Renal cortex interstitium (tissue), 11 donors: ENCODE results near the gene NQO2. TPM values are rescaled to one million over a fixed set of nuclear protein-coding genes. Genes with fewer than 3 reads are reported as not detected.
A peak's percentile ranks its signal among the peaks of the same experiment; 100 is the strongest.
"Not testable (repeated sequence)": the region's sequence is repeated elsewhere in the genome, so short reads cannot be mapped to it uniquely, and the experiment has no call there.

Experiments
- DNase-seq, 11 donors: peaks; one replicate each; pipeline ENCODE4 v3.0.0-alpha.2; 2013; ENCODE audit warnings: low read depth in 9 of 11, low spot score in 4 of 11; ENCODE audit errors: extremely low read depth in 1 of 11
- polyA plus RNA-seq, 3 donors: library from polyadenylated mRNA; unstranded; fragments of 120-200 nt; gene quantifications; one replicate each; pipeline ENCODE4 v1.2.1, GENCODE V29; 2013; ENCODE audit not compliant: insufficient read length in 3 of 3

The NQO2 gene
- polyA plus RNA-seq, 3 donors = 67.4 to 93.6 (median 81.2) TPM

GRCh38 chr6:2964793-2965505 lies 34.7 kb upstream of the NQO2 start:
- DNase-seq = no peak

- DNase-seq = no peak
Measured at GRCh38 chr6:2966347-2966746, 33.3 kb upstream of the NQO2 start.

DNA sequence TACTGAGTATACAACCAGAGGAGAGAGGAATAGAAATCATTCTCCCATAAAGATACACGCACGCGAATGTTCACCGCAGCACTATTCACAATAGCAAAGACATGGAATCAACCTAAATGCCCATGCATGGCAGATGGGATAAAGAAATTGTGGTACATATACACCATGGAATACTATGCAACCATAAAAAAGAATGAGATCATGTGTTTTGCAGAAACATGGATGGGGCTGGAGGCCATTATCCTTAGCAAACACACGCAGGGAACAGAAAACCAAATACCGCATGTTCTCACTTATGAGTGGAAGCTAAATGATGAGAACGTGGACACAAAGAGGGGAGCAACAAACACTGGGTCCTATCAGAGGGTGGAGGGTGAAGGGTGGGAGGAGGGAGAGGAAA lies 31.8 kb upstream of the NQO2 start:
- no peak for DNase-seq

GRCh38 chr6:2968600-2969135 lies 31.0 kb upstream of the NQO2 start:
- no peak for DNase-seq

- no peak for DNase-seq
Measured at GRCh38 chr6:2969549-2969948, 30.1 kb upstream of the NQO2 start.

DNA sequence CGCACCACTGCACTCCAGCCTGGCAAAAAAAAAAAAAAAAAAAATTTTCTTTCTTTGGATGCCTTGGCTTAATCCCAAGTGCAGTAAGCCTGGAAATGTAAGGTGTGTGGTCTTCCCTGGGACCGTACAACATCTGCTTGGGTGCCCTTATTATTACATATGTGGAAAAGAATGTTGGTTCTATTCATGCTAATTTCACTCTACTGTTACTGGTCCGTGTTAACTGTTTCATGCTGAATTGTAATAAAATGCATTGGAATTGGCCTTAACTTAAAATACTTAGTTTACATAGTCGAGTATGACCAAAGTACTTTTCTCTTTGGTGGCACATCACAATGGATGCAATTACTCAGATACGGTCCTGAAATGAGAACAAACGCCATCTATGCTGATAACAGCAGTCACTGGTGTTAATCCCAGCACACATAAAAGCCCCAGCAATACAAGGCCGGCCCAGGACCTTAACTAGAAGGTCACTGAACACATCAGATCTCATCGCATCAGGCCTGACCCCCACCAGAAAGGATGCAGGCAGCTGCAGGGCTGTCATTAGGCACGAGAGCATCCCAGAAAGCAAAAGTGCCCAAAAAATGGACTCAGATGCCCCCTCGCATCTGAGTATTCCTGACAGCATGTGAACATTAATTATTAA lies 29.5 kb upstream of the NQO2 start:
- DNase-seq = no peak

- DNase-seq = peak in 1 of 11 donors; percentile 50
Measured at GRCh38 chr6:2970753-2971419, 28.8 kb upstream of the NQO2 start.

DNA sequence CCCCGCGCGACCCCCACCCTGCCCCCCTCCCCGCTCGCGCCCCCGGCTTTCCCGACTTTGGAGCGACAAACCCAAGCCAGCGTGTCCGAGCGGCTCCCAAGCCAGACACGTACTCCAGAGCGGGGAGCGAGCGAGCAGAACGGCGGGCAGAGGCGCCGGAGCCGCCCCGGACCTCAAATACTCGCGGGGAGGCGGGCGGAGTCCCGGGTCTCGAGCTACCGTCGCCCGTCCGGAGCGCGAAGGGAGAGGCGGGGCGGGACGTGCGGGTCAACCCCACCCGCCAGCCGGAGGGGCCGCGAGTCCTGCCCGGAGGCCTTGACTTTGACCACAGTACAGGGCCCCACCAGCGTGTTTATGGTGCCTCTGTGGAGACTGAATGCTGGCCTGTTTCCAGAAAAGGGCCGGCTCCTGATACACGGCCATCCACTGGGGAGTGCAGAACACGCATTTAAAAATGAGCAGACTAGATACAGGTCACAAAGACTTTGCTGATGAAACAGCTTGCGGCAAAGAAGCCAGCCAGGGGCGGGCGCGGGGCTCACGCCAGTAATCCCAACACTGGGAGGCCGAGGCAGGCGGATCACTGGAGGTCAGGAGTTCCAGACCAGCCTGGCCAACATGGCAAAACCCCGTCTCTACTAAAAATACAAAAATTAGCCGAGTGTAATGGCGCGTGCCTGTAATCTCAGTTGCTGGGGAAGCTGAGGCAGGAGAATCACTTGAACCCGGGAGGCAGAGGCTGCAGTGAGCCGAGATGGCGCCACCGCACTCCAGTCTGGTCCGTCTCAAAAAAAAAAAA lies 28.1 kb upstream of the NQO2 start, which contains the start of gene SERPINB6:
SERPINB6 (minus strand) TSS at position 148 of the 799 bp plus-strand sequence. CDS start 12,235 bp downstream, outside the sequence.
- peak in 3 of 11 donors; percentile 51 to 65 (median 52) for DNase-seq

DNA sequence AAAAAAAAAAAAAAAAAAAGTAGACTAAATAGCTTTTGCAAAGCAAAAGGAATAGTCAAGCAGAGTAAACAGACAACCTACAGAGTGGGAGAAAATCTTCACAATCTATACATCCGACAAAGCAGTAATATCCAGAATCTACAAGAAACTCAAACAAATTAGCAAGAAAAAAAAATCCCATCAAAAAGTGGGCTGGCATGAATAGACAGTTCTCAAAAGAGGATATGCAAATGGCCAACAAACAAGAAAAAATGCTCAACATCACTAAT lies 27.5 kb upstream of the NQO2 start:
- DNase-seq = not testable (repeated sequence)

DNA sequence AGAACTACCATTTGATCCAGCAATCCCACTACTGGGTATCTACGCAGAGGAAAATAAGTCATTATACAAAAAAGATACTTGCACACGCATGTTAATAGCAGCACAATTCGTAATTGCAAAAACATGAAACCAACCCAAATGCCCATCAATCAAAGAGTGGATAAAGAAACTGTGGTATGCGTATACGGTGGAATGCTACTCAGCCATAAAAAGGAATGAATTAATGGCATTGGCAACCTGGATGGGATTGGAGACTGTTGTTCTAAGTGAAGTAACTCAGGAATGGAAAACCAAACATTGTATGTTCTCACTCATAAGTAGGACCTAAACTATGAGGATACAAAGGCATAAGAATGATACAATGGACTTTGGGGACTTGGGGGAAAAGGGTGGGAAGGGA lies 27.0 kb upstream of the NQO2 start:
- not testable (repeated sequence) for DNase-seq

DNA sequence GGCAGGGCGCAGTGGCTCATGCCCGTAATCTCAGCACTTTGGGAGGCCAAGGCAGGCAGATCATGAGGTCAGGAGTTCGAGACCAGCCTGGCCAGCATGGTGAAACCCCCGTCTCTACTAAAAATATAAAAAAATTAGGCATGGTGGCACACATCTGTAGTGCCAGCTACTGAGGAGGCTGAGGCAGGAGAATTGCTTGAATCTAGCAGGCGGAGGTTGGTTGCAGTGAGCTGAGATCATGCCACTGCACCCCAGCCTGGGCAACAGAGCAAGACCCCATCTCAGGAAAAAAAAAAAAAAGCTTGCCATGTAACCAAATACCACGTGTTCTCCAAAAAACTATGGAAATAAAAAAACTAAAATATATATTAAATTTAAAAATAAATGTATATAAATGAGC lies 26.5 kb upstream of the NQO2 start:
- not testable (repeated sequence) for DNase-seq

DNA sequence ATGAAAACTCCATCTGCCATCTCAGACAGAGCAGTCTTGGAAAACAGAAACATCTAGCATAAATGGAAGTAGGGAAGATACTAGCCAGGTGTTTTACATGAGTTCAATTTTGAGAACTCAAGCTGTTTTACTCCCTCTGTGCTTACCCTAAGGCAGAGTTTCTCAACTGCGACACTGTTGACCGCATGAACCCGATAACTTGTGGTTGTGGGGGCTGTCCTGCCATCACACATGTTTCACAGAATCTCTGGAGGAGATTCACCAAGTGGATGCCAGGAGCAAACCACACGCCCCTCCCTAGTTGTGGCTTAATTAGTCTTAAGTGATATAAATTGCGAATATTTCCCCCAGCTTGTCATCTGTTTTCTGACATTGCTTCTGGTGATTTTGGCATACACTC lies 26.0 kb upstream of the NQO2 start:
- no peak for DNase-seq

DNA sequence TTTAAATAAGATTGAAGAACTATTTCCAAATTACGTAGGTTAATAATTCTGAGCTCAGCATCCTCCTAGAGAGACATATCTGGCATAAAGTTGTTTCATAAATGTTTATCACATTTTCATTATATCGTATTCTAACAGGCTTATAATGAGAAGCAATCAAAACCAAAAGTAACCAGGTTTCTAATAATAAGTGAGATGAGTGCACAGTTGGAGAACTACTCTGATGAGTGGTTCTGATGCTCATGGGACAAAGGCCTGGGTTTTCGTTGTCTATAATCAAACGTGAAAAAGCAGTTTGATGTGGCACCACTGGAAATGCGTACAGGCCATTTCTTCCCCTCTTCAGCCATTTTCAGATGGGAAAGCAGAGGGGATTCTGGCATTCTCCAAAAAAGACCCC lies 23.6 kb upstream of the NQO2 start:
- no peak for DNase-seq

DNA sequence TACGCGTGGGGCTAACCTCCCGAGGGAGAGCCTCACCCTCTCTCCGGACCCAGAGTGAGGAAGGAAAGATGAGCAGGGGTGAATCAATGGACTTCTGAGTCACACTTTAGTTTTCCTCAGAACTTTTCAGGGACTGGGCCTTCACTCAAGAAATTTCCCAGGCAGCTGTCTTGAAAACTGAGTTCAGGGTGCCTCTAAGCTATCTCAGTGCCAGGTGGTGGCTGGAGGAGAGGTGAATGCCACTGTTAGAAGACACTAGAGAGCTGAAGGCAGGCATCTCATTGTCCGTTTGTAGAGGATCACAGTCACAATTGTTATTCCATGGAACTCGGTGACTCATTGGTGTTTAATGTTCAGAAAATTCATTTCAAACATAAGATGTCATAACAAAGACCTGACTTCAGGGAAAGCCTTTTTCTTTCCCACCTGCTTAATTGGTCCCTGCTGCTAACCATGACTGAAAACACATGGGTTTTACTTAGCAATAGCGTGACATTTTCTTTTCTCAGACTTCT lies 23.1 kb upstream of the NQO2 start:
- no peak for DNase-seq

DNA sequence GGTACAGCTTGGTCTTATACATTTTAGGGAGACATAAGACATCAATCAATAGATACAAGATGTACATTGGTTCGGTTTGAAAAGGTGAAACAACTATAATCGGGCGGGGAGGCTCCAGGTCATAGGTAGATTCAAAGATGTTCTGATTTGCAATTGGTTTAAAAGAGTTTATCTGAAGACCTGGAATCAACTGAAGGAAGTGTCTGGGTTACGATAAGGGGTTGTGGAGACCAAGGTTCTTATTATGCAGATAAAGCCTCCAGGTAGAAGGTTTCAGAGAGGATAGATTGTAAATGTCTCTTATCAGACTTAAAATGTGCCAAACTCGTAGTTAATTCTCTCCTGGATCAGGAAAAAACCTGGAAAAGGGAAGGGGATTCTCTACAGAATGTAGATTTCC lies 22.4 kb upstream of the NQO2 start:
- DNase-seq = no peak

DNA sequence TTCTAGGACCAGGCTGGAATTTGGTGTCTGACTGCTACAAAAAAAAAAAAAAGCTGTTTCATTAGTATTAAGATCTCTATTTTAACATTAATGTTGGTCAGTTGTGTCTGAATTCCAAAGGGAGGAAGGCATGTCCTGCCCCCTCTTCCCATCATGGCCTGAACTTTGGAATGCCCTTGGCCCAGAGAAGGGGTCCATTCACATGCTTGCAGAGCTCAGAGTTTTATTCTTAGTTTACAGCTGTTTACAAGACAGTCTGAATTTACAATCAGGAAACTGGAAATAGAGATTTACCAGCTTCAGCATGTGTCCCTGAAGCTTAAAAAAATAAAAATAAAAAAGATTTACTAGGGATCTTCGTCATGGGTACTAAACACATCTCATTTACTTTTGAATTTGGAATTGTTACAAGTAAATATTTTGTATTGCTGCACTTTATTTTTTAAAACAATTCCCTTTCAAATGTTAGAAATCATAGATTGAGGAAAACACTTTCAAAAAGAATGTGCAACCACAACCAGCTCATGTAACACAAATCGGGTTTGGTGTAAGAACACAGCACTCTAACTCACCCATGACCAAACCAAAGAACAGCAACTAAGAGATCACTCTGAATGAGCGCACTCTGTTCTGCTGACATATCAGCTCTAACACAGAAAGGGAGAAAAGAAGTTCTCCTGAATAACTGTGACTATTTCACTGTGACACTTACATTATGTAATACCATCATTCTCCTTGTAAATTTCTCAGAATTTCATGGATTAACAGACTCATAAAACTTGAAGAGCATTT lies 21.7 kb upstream of the NQO2 start:
- no peak for DNase-seq

DNA sequence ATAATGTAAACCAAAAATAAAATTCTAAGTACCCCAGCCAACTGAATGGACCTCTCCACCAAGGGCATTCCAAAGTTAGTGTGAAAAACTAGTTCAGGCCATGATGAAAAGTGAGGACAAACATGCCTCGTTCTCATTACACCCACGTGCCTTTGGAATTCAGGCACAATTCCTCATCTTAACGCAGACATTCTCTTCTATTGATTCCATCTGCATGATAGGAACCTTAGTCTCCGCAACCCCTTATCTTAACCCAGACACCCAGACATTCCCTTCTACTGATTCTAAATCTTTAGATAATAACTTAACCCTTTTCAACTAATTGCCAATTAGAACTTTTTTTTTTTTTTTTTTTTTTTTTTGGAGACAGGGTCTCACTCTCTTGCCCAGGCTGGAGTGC lies 20.8 kb upstream of the NQO2 start:
- DNase-seq = no peak

- no peak for DNase-seq
Measured at GRCh38 chr6:2979819-2980464, 19.8 kb upstream of the NQO2 start.
